HG03280 (cell line): ENCODE measurements around the gene LCAT.

Experiments used
- ATAC-seq: cut with Tn5 transposase; IDR thresholded peaks from one replicate; pipeline ENCODE4 v1.9.1; 2021; ENCODE audit warnings: mild to moderate bottlenecking, moderate library complexity; ENCODE audit not compliant: unreplicated experiment

The LCAT gene

DNA sequence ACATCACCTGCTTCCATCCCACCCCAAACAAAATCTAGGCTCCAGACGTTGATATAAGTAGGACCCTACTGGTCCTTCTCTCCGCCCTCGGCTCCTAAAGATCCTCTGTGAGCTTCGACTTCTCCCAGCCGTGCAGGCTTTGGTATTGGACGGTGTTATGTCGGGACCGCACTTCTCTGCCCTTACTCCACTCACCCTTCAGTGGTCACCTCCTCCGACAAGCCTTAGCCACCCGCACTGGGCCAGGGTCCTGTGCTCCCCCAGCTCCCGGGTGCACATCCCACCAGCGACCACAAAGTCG is 8.9 kb downstream of the LCAT start:
- ATAC-seq = no peak

DNA sequence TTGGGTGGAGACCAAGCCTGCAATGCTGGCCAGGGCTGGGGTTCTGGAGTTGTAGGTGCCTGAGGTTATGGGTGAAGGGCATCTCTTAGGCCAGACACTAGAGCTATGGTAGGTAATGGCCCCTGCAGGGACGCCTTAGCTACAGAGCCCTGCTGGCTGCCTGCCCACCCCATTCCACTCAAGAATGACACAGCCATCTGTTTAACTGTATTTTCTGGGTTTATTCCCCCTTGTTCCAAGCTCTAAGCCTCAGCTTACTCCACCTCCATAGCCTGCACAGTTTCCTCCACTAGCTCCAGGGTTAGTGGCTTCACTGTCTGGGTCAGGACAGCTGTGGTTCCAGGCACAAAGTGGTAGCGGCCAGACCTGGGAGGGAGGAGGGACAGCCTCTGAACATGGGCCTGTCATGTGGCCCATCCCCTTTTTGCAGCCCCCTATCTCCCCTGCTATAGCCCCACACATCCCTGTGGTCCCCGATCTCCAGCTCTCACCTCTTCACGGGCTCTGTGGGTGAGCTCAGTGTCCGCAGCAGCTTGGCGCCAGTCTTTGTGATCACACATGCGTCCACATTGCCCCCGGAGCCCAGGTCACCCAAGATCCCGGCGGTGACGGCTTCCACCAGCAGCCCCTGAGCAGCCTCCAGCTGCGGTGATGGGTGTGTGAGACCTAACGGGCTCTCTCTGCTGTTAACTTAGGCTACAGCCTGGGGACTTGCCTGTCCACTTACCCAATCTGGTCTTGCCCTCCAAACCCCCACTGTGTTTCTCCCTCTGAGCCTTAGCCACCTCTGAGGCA is 9.4 kb downstream of the LCAT start:
- no peak for ATAC-seq

DNA sequence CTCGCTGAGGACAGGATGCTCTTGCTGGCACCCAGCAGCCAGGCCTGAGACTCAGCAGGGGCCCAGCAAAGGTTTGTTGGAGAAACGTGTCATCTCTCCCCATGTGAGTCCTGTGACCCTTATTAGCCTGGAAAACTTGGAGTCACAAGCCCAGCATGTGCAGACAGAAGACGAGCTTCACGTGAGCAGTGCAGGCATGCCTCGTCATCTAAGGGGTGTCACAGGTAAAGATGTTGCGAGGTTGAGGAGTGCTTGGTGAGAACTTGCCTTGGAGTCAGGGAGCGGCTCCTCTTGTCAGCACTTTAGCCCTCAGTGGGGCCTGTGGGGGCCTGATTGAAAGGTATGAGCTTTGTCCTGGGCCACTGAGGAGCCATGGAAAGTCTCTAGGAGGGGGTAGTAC is 10.1 kb downstream of the LCAT start:
- no peak for ATAC-seq

DNA sequence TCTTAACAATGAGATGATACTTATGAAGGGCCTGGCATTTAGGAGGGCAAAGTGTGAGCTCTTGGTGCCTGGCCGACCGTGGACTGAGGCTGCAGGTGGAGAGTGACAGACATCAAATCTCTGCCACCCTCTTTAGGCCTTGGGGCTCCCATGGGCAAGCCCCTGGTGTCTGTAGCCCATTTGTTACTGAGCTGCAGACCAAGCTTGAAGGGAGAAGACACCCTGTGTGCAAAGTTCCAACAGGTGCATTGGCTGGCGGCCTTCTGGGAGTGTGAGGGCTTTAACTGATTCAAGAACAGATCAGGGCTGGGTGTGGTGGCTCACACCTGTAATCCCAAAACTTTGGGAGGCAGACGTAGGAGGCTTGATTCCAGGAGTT is 11.5 kb downstream of the LCAT start:
- ATAC-seq = no peak

DNA sequence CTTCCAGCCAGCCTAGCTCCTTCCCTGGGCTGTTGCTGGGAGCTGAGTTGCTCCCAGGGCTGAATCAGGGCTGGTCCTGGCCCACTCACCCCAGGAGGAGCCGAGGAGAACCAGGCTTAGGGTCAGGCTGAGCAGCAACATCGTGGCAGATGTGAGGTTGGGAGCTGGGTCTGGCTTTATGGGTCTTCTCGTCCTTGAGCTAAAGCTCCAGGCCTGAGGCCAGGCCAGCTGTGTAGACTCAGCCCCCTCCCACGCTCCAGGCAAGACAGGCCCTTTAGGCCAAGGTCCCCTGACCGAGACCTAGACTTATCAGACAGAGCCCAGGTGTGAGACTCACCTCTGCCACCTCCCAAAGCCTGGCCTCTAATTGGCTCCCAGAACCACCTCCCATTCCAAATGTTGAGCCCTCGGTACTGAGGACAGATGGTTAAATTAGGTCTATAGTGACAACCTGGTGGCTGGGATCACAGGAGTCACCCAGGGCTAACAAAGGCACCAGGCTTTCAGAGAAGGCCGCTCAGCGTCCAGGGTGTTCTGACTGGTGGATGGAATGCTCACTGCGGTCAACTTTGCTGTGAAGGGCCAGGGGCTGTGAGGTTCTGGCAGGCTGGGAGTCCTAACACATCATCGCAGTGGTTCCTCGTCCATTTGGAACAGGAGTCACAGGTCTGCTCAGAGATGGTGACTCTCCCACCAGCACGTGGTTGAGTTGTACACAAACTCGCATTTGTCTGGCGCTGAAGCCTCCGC is 12.0 kb downstream of the LCAT start, which contains the start of gene CTRL:
Gene CTRL (minus strand): TSS at position 151 of the 750 bp plus-strand sequence. CDS start 10 bp downstream, at position 141.
- no peak for ATAC-seq

DNA sequence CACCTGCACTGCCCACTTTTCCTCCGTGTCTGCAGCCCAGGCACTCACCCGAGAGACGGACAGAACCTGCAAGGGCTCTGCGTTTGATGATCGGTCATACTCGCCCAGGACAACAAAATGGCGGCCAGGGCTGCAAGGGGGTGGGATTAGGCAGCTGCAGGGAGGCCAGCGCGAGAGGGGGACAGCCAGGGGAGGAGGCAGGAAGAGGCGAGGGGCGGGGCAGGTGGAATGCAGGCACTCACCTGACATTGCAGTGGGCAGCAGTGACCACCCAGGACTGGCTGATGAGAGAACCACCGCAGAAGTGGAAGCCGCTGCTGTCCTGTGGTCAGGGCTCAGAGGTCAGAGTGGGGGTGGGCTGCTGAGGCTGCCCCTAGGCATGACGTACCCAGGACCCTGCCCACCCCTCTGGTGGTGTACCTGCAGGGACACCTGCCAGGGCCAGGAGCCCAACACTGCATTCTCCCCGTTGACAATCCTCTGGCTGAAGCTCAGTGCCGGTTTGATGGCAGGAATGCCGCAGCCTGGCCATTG is 13.2 kb downstream of the LCAT start:
- ATAC-seq = no peak

DNA sequence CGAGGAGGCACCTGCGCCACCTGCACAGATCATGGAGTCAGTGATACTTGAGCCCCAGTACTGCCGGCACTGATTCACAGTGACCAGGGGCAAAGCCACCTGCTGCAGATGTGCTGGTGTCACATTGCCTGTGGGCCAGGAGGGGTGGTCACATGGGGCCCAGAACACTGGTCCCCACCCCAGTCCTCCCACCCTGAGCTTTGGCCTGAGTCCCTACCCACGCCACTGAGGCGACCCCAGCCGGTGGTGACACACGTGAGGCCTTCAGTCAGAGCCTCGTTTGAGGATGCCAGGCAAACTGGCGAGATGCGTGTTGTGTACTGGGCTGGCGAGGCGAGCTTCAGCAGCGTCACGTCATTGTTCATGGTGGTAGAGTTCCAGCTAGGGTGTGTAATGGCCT is 13.7 kb downstream of the LCAT start:
- no peak for ATAC-seq

DNA sequence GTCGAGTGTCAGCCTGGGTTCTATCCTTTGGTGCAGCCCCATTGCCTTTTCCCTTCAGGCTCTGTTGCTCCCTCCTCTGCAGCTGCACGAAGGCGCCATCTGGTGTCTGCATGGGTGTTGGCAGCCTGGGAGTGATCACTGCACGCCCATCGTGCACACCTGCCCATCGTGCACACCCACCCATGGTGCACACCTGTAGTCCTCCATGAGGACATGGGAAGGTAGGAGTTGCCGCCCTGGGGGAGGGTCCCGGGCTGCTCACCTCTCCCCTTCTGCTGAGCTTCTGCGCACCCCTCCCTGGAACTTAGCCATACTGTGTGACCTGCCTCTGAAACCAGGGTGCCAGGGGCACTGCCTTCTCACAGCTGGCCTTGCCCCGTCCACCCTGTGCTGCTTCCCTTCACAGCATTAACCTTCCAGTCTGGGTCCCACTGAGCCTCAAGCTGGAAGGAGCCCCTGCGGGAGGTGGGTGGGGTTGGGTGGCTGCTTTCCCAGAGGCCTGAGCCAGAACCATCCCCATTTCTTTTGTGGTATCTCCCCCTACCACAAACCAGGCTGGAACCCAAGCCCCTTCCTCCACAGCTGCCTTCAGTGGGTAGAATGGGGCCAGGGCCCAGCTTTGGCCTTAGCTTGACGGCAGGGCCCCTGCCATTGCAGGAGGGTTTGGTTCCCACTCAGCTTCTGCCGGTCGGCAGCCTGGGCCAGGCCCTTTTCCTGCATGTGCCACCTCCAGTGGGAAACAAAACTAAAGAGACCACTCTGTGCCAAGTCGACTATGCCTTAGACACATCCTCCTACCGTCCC is 15.2 kb downstream of the LCAT start:
- no peak for ATAC-seq

DNA sequence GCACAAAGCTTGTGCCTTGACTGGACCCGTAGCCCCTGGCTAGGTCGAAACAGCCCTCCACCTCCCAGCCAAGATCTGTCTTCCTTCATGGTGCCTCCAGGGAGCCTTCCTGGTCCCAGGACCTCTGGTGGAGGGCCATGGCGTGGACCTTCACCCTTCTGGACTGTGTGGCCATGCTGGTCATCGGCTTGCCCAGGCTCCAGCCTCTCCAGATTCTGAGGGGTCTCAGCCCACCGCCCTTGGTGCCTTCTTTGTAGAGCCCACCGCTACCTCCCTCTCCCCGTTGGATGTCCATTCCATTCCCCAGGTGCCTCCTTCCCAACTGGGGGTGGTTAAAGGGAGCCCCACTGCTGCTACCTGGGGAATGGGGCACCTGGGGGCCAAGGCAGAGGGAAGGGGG is 15.8 kb downstream of the LCAT start:
- no peak for ATAC-seq

DNA sequence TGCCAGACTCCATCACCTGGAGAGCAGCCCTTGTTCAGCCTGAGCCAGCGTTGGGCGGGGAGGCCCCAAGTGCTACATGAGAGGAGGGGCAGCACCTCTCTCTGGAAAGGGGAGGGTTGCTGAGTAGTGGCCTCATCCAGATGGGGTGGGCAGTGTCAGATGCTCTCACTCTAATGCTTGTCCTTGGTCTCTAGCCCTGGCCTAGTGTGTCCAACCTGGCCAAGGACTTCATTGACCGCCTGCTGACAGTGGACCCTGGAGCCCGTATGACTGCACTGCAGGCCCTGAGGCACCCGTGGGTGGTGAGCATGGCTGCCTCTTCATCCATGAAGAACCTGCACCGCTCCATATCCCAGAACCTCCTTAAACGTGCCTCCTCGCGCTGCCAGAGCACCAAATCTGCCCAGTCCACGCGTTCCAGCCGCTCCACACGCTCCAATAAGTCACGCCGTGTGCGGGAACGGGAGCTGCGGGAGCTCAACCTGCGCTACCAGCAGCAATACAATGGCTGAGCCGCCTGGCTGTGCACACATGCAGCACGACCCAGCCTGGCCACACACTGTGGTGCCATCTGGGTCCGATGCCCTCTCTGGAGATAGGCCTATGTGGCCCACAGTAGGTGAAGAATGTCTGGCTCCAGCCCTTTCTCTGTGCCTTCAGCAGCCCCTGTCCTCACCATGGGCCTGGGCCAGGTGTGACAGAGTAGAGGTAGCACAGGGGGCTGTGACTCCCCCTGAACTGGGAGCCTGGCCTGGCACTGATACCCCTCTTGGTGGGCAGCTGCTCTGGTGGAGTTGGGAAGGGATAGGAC is 16.6 kb downstream of the LCAT start:
- no peak for ATAC-seq

DNA sequence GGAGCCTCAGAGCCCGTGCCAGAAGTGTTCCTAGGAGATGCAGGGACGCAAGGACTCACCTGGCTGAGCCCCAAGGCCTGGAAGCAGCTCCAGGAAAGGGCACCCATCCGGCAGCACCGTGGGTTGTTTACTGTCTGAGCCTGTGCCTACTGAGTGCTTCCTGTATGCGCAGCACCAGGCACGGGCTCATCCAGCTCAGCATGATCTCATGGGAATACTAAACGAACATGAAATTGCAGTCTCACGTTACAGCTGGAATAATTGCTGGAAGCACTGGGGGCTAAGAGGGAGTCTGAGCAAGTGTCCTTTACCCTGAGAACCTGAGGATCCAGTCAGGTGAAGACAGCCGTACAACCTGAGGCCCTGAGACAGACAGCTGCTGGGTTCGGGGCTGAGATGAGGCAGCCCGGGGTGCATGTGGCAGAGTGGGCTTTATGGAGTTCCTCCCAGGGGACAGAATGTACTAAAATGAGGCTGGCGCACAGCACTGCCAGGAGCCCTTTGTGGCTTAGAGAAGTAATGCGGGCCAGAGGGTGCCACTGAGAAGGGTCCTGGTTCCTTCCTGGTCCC is 17.7 kb downstream of the LCAT start:
- ATAC-seq = no peak

DNA sequence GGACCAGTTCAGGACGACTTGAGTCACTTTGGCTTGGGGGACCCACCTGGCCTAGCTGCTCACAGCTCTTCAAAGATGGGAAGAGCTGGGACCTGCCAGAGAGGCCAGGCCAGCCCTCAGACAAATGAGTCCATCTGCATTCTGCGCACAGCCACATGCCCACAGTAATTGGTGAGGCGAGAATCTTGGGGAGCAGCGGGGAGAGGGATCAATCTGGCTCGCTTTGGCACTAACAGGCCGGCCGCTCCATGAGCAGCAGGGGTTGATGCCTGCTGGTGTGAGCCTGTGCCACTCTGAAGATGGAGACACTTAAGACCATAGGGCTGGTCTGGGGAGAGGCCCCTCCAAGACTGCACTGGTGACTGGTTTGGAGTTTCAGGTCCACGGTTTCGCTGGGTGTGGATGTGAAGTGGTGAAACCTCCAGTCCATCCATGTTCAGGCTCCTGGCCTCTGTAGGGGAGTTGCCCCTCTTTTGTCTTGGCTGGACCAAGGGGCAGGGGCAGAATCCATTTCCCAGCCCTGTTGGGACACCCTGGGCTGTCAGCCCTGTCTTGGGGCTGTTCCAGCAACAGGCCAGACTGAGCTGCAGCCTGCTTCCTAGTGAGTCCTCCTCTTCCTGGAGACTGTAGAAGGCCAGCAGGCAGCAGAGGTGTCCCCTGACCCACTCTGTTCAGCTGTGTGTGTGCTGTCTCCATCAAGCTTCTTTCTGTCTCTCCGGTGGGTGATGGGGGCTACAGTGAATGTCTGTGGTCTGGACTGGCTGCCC is 19.6 kb downstream of the LCAT start:
- ATAC-seq = no peak

DNA sequence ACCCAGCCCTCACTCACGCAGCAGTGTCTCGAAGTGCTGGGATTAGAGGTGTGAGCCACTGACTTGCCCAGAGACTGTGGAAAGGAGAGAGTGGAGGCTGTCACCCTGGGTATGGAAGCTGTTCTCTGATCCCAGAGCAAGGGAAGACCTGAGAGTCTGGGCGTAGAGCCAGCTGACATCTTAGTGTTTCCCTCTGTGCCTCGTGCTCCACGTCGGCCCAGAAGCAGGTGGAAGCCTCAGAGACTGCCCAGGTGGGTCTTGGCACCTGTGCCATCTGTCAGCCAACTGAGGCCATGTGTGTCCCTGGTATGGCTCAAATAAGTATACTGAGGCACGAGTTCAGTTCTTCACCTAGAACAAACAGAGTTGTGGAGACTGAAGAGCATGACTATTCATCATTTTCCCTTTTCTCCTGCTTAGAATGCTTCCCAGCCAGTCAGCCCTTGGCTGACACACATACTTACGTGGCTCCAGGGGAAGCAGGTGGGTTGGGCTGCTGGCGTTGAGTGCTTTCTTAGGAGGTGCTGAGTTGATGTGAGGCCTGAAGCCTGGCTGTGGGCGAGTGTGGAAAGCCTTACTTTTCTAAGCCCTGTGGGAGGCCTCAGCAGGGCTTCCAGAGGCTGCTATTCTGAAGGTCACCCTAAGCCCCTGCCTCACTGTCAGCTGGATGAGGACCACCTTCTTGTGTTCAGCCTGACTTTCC is 20.4 kb downstream of the LCAT start:
- ATAC-seq = no peak

DNA sequence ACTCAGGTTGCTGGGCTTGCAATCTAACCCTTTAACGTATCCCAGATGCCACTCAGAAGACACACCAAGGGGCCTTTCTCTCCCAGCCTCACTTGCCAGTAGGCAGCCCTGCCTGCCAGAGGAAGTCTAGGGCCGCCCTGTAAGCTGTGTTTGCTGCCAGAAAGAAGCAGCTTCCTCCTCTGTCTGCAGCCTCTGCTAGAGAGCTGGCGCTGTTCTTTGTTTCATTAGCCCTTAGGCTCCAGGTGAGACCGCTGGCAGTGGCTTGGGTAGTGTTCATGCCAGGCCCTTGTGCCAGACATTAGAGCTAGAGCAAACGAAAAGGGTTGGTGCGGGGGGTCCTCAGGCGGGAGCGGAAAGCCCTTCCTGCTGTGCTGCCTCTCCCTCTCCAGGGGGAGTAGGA is 21.2 kb downstream of the LCAT start:
- ATAC-seq = no peak

DNA sequence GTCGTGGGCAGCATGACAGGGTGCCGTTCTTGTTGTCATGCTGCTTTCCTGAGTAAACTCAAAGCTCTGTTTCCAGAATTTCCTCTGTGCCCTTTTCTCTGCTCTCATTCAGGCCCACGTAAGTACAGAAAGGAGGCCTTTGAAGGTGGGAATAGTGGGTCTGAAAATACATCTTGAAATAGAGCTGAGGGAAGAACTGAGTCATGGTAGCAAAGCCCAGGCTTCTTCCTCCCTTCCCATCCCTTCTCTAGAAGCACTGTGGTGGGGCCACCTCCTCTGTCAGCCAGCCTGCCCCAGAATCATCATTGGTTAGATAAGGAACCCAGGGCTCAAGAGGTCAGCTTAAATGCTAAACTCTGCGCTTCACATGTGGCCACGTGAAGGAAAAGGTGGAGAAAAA is 21.7 kb downstream of the LCAT start:
- no peak for ATAC-seq

DNA sequence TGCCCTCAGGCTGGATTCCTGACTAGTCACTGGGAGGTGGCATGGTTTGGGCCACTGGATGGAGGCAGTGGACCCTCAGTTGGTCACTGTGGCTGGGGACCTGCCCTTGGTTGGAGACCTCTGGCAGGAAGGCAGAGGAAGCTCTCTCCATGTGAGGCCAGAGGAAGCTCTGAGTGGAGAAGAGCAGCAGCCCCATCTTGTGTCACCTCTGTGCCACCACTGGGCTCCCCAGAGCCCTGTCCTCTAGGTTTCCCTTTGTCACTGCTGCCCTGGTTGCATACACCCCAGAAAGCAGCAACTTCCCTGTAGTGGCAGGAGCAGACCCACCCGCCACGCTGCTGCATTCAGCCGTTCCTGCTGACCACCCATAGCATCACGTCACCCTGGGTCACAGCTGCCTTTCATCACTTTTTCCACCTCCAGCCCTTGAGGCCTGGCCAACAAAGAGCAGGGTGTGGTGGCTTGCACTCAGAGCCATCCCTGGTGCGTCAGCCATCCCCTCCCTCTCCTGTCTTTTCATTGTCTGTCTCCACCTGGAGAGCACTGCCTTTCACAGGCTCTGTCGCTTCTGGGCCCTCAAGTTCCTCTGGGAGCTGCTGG is 24.2 kb downstream of the LCAT start:
- no peak for ATAC-seq

DNA sequence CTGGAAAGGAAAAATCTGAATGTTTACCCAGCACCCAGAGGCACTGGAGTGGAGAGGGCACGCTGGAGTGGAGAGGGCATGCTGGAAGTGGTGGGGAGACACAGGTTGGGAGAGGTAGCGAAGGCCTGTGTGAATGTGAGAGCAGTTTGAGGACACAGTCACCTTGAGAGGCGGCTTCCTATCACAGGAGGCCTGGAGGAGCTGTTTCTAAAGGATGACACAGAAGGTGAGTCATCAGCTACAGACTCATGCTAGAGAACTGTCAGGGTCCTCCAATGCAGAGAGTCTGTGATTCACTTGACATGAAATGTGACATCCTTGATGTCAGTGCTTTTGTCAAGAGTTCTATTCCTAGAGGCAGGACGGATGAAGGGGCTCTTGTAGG is 26.1 kb downstream of the LCAT start:
- ATAC-seq = no peak

DNA sequence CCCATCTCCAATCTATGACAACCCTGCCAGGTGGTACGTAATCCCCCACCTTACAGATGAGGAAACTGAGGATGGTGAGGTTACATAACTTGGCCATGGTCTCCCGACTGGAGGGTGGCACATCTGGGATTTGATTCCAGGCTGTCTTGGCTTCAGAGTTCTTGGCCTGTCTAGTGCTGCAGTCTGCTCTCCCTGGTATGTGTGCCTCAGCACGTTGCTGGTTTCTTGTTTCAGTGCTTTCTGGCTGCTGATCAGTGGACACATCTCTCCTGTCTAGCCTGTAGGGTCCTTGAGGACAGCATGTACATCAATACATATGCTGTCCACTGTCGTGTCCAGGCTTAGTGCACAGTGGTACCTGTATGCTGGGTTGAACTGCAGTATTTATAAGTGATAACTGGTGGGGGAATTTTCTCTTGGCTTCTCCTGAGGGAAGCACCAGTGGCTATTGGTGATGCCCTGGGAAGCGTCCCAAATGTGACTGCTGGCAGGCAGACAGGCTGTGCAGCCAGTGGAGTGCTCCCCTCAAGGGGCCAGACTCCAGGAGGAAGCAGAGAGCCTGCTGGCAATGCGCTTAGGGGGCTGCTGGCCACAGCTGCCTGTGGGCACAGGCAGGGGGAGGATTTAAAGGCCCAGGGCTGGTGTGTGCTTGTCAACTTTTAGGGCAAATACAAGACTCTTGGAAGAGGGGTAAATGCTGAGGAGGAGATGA is 26.6 kb downstream of the LCAT start:
- ATAC-seq = no peak
